Measurements from ENCODE around the gene ADGRG1. TPM values are rescaled to one million over a fixed set of nuclear protein-coding genes. Genes with fewer than 3 reads are reported as not detected.

The ADGRG1 gene
- total and polyA plus RNA-seq, 7 donors, result 5.0 to 36.3 (median 7.7) TPM

DNA sequence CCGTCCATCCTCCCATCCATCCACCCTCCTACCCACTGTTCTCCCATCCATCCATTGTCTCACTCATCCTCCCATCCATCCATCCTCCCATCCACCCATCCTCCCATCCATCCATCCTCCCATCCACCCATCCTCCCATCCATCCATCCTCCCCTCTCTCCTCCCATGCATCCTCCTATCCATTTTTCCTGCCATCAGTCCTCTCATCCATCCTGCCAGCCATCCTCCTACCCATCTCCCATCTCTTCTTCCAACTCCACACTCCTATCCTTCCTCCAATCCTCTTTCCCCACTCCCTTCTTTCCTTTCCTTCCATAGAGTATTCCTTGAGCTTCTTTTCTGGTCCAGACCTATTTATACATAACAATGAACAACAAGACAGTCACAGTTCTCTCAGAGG lies 78.3 kb downstream of the ADGRG1 start:
- 90 to 91% methylated on average over 1 of the region's 1 CpG for whole genome bisulfite sequencing, 2 donors
- intact Hi-C loops (cut with DNase I), result no loop called here
- Histone ChIP-seq H3K9me3 (no peaks in the 10 kb centered on the region), H3K36me3 (no peaks in the 10 kb centered on the region), H3K27me3 (no peaks in the 10 kb centered on the region), H3K27ac (no peak overlapping the region), H3K4me1 (no peaks in the 10 kb centered on the region), H3K4me3 (no peak overlapping the region)
- no peak for DNase-seq
- TF ChIP-seq POLR2AphosphoS5 (IDR thresholded peaks at IDR 0.05), result no peak
- no peak for TF ChIP-seq POLR2A (IDR thresholded peaks at IDR 0.05)
- TF ChIP-seq EP300 (IDR thresholded peaks at IDR 0.05), result no peak
- TF ChIP-seq, protein P1, sequence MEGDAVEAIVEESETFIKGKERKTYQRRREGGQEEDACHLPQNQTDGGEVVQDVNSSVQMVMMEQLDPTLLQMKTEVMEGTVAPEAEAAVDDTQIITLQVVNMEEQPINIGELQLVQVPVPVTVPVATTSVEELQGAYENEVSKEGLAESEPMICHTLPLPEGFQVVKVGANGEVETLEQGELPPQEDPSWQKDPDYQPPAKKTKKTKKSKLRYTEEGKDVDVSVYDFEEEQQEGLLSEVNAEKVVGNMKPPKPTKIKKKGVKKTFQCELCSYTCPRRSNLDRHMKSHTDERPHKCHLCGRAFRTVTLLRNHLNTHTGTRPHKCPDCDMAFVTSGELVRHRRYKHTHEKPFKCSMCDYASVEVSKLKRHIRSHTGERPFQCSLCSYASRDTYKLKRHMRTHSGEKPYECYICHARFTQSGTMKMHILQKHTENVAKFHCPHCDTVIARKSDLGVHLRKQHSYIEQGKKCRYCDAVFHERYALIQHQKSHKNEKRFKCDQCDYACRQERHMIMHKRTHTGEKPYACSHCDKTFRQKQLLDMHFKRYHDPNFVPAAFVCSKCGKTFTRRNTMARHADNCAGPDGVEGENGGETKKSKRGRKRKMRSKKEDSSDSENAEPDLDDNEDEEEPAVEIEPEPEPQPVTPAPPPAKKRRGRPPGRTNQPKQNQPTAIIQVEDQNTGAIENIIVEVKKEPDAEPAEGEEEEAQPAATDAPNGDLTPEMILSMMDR (IDR thresholded peaks at IDR 0.05), result no peak

DNA sequence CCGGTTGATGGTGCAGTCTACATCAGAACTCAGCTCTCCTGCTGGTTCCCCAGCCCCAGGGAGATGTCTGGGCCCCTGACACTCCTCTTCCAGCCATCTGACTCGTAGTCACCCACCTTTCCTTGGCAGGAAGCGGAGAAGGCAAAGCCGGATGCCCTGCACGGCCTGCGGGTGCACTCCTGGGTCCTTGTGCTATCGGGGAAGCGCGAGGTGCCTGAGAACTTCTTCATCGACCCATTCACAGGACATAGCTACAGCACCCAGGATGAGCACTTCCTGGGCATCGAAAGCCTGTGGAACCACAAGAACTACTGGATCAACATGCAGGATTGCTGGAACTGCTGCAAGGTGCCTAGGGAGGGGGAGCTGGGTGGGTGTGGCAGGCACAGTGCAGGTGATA lies 78.9 kb downstream of the ADGRG1 start:
- 90% methylated on average over 11 of the region's 11 CpGs for WGBS, 2 donors
- Histone ChIP-seq H3K27me3 (no peaks in the 10 kb centered on the region), H3K9me3 (no peaks in the 10 kb centered on the region), H3K4me3 (no peak overlapping the region), H3K27ac (no peak overlapping the region), H3K4me1 (no peaks in the 10 kb centered on the region), H3K36me3 (no peaks in the 10 kb centered on the region)
- peak; percentile 24 for DNase-seq
- TF ChIP-seq POLR2AphosphoS5 (IDR thresholded peaks at IDR 0.05) (no peak), POLR2A (IDR thresholded peaks at IDR 0.05) (no peak), EP300 (IDR thresholded peaks at IDR 0.05) (no peak)
- TF ChIP-seq, protein P1 (IDR thresholded peaks at IDR 0.05), result no peak
- intact Hi-C loops (cut with DNase I), result no loop called here

DNA sequence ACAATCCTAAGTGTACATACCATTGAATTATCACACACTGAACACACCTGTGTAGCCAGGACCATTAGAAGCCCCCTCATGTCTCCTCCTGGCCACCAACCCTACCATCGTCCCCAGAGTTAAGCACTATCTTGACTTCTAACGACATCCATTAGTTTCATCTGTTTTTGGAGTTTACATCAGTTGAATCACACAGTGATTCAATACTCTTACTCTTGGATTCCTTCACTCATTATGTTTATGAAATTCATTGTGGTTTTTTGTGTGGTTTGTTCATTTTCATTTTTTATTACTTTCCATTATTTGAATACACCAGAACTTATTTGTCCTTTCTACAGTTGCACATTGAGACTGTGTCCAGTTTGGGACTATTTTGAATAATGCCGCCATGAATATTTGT lies 79.7 kb downstream of the ADGRG1 start:
- H3K27ac ChIP-seq, result no peak overlapping the region

DNA sequence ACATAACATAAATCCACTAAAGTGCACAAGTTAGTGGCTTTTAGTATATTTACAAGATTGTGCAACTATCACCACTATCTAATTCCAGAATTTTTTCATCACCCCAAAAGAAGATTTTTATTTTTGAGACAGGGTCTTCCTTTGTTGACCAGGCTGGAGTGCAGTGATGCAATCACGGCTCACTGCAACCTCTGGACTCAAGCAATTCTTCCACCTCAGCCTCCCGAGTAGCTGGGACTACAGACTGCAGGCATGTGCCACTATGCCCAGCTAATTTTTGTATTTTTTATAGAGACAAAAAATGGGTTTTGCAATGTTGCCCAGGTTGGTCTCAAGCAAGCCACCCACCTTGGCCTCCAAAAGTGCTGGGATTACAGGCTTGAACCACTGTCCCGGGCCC lies 81.2 kb downstream of the ADGRG1 start:
- no peaks in the 10 kb centered on the region for H3K4me1 ChIP-seq
- no peaks in the 10 kb centered on the region for H3K36me3 ChIP-seq
- peak; percentile 36 for DNase-seq
- no peak overlapping the region for H3K27ac ChIP-seq
- H3K4me3 ChIP-seq, result no peak overlapping the region
- WGBS, 2 donors, result 79 to 87% methylated on average over 3 of the region's 3 CpGs
- H3K27me3 ChIP-seq, result no peaks in the 10 kb centered on the region
- intact Hi-C loops (cut with DNase I), result no loop called here
- H3K9me3 ChIP-seq, result no peaks in the 10 kb centered on the region
- TF ChIP-seq POLR2A (IDR thresholded peaks at IDR 0.05) (no peak), EP300 (IDR thresholded peaks at IDR 0.05) (no peak), POLR2AphosphoS5 (IDR thresholded peaks at IDR 0.05) (no peak)
- TF ChIP-seq, protein P1 (IDR thresholded peaks at IDR 0.05), result no peak

More for the DNA sequence above, 79.7 kb downstream of the ADGRG1 start:
- H3K9me3 ChIP-seq, result no peaks in the 10 kb centered on the region
- H3K27me3 ChIP-seq, result no peaks in the 10 kb centered on the region
- peak; percentile 11 for DNase-seq
- H3K4me3 ChIP-seq, result no peak overlapping the region
- intact Hi-C loops (cut with DNase I), result no loop called here
- no peaks in the 10 kb centered on the region for H3K36me3 ChIP-seq
- H3K4me1 ChIP-seq, result no peaks in the 10 kb centered on the region
- TF ChIP-seq, protein P1 (IDR thresholded peaks at IDR 0.05), result no peak
- TF ChIP-seq POLR2A (IDR thresholded peaks at IDR 0.05), result no peak
- TF ChIP-seq EP300 (IDR thresholded peaks at IDR 0.05), result no peak
- TF ChIP-seq POLR2AphosphoS5 (IDR thresholded peaks at IDR 0.05), result no peak
- WGBS, 2 donors, result 93 to 95% methylated on average over 3 of the region's 3 CpGs

DNA sequence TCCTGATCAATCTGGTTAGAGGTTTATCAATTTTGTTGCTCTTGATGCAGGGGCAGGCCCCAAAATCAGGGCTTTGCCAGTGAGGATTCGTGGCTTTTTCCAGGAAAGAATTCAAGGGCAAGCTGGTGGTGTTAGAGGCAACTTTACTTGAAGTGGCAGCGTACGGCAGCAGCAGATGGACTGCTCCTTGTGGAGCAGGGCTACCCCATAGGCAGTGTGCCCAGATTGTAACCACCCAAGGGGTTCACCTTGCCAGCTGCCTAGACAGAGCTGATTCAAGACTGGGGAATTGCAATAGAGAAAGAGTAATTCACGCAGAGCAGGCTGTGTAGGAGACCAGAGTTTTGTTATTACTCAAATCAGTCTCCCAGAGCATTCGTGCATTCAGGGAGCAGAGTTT lies 82.9 kb downstream of the ADGRG1 start:
- no peak overlapping the region for H3K4me3 ChIP-seq
- 86% methylated on average over 5 of the region's 5 CpGs for WGBS, 2 donors
- H3K36me3 ChIP-seq, result no peaks in the 10 kb centered on the region
- DNase-seq, result peak; percentile 44
- H3K9me3 ChIP-seq, result no peaks in the 10 kb centered on the region
- H3K4me1 ChIP-seq, result no peaks in the 10 kb centered on the region
- TF ChIP-seq, protein P1 (IDR thresholded peaks at IDR 0.05), result no peak
- TF ChIP-seq POLR2A (IDR thresholded peaks at IDR 0.05) (no peak), EP300 (IDR thresholded peaks at IDR 0.05) (no peak), POLR2AphosphoS5 (IDR thresholded peaks at IDR 0.05) (no peak)
- intact Hi-C loops (cut with DNase I), result no loop called here
- no peak overlapping the region for H3K27ac ChIP-seq
- no peaks in the 10 kb centered on the region for H3K27me3 ChIP-seq
